Measurements from ENCODE around the gene LCN10. TPM values are rescaled to one million over a fixed set of nuclear protein-coding genes. Genes with fewer than 3 reads are reported as not detected.

LCN10 gene
- total RNA-seq, 1 experiment from 2014 or later = 1.5 TPM

DNA sequence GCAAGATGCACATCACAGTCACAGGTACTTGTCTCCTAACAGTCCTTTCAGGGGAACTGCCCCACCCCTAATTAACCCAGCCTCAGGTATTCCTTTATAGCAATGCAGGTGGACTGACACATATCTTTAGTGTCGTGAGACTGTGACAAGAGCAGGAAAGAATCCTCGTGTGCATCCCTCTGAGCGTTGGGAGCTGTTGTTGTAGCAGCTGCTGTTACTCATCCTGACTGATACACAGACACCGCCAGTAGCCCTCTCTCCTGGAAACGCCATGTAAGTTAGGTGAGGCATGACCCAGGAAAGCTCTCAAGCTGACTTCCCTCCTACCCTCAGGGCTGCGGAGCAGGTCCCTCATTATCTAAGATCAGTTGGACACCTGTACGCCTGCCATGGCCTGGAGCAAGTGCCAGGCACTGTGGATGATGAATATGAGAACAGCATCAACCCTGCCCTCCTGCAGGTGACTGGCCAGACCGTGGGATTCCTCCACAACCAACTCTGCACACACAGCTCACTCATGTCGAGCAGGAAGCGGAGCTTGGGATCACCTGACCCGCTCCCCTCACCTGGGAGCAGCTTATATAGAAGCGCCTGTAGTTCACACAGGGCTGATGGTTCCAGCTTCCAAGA is 31.8 kb upstream of the LCN10 start:
- Histone ChIP-seq H2BK15ac (ENCODE audit: low read depth, low read length) (no peak overlapping the region), H2BK120ac (ENCODE audit: low read depth, low read length, poor library complexity, severe bottlenecking) (no peak overlapping the region), H3K23ac (ENCODE audit: insufficient read length, low read depth, low read length) (no peak overlapping the region), H2BK12ac (ENCODE audit: insufficient read length, low read depth, low read length) (no peak overlapping the region), H3K4me1 (ENCODE audit: insufficient read depth, low read length) (no peaks in the 10 kb centered on the region), H2BK5ac (ENCODE audit: insufficient read length, low read length) (no peak overlapping the region), H4K8ac (replicated peaks; ENCODE audit: insufficient read length, low read depth, low read length) (no peak overlapping the region), H2BK20ac (ENCODE audit: low read depth, low read length, poor library complexity, severe bottlenecking) (no peak overlapping the region), H2AFZ (ENCODE audit: low read length) (no peak overlapping the region), H3K4ac (ENCODE audit: low read depth, low read length) (no peak overlapping the region), H3K56ac (ENCODE audit: insufficient read length, low read depth, low read length) (no peak overlapping the region), H3K27ac (ENCODE audit: insufficient read length, low read depth, low read length) (no peak overlapping the region), H4K5ac (ENCODE audit: insufficient read length, low read depth, low read length) (no peak overlapping the region), H3K9me3 (ENCODE audit: control insufficient read depth, low read depth, low read length) (no peaks in the 10 kb centered on the region), H3K79me2 (ENCODE audit: insufficient read depth, low read length) (no peaks in the 10 kb centered on the region), H4K91ac (ENCODE audit: insufficient read length, low read depth, low read length) (no peak overlapping the region), H4K20me1 (ENCODE audit: control insufficient read depth, insufficient read depth, insufficient read length) (no peaks in the 10 kb centered on the region), H3K18ac (ENCODE audit: insufficient read length, low read depth, low read length) (no peak overlapping the region), H3K23me2 (ENCODE audit: insufficient read length, low read depth, low read length, poor library complexity, severe bottlenecking) (no peaks in the 10 kb centered on the region), H2AK5ac (ENCODE audit: insufficient read length, low read length) (no peak overlapping the region), H3K14ac (ENCODE audit: insufficient read depth, low read length) (no peak overlapping the region), H3K4me2 (ENCODE audit: insufficient read depth, insufficient read length, low read length) (no peak overlapping the region), H3K79me1 (ENCODE audit: insufficient read depth, low read depth, low read length, poor library complexity, severe bottlenecking) (no peaks in the 10 kb centered on the region), H3K9ac (ENCODE audit: extremely low read depth, insufficient read length, low read length) (no peak overlapping the region), H3T11ph (ENCODE audit: low read length) (no peak overlapping the region), H3K27me3 (ENCODE audit: insufficient read depth, low read length) (no peaks in the 10 kb centered on the region; the same call in 1 of the 2 replicates)
- DNase-seq = no peak
- TF ChIP-seq, protein P1, sequence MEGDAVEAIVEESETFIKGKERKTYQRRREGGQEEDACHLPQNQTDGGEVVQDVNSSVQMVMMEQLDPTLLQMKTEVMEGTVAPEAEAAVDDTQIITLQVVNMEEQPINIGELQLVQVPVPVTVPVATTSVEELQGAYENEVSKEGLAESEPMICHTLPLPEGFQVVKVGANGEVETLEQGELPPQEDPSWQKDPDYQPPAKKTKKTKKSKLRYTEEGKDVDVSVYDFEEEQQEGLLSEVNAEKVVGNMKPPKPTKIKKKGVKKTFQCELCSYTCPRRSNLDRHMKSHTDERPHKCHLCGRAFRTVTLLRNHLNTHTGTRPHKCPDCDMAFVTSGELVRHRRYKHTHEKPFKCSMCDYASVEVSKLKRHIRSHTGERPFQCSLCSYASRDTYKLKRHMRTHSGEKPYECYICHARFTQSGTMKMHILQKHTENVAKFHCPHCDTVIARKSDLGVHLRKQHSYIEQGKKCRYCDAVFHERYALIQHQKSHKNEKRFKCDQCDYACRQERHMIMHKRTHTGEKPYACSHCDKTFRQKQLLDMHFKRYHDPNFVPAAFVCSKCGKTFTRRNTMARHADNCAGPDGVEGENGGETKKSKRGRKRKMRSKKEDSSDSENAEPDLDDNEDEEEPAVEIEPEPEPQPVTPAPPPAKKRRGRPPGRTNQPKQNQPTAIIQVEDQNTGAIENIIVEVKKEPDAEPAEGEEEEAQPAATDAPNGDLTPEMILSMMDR (conservative IDR thresholded peaks at IDR 0.05) = no peak
- no peak overlapping the region for H3K27ac Mint-ChIP-seq
- peaks cover 7 to 12% (median 11%) of the 10 kb centered on the region in 3 experiments for H3K36me3 Mint-ChIP-seq (ENCODE audit: insufficient read depth in 1 of 3, low read depth in 3 of 3)
- WGBS (ENCODE audit: extremely low coverage, insufficient read length, low lambda C conversion rate) = no CpG with 5 or more reads among the region's 12 CpGs
- peaks cover 24 to 26% of the 10 kb centered on the region in 2 experiments for H3K9me3 Mint-ChIP-seq
- peaks cover 6% of the 10 kb centered on the region in 2 experiments for H3K4me1 Mint-ChIP-seq
- no peak overlapping the region for H3K4me3 Mint-ChIP-seq
- H3K27me3 Mint-ChIP-seq (ENCODE audit: low read depth) = peaks cover 43% of the 10 kb centered on the region
